ENCODE data around the gene UST. TPM values are rescaled to one million over a fixed set of nuclear protein-coding genes. Genes with fewer than 3 reads are reported as not detected.

UST gene
- total RNA-seq, 1 donor from 2014 or later: 33.3 TPM

DNA sequence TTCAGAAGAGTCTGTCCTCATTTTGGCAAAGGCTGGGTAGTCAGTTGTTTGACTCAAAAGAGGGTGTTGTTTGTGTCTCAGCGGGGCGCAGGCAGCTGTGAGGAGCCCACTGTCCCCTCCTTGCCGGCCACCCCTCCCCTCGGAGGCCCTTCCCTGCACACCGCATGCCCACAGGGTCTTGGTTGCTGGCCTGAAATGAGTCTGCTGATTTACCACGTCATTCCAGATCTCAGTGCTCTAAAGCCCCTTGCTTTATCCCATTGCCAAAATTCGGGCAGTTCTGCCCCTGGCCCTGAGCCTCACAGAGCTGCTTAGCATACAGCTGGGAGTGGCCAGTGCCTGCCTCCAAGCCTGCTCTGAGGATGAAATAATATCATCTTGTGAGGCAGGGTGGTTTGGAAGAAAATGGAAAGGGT is 220.7 kb downstream of the UST start:
- peak overlapping the region; percentile 67 for H3K4me2 ChIP-seq
- peak overlapping the region; percentile 78 for H3K27ac ChIP-seq
- peaks cover 50% of the 10 kb centered on the region for H3K4me1 ChIP-seq
- peaks cover 10% of the 10 kb centered on the region for H3K27me3 Mint-ChIP-seq (ENCODE audit: insufficient read depth, low read depth)
- H3F3A ChIP-seq (ENCODE audit: low read depth): peaks cover 43% of the 10 kb centered on the region
- TF ChIP-seq, protein P1, sequence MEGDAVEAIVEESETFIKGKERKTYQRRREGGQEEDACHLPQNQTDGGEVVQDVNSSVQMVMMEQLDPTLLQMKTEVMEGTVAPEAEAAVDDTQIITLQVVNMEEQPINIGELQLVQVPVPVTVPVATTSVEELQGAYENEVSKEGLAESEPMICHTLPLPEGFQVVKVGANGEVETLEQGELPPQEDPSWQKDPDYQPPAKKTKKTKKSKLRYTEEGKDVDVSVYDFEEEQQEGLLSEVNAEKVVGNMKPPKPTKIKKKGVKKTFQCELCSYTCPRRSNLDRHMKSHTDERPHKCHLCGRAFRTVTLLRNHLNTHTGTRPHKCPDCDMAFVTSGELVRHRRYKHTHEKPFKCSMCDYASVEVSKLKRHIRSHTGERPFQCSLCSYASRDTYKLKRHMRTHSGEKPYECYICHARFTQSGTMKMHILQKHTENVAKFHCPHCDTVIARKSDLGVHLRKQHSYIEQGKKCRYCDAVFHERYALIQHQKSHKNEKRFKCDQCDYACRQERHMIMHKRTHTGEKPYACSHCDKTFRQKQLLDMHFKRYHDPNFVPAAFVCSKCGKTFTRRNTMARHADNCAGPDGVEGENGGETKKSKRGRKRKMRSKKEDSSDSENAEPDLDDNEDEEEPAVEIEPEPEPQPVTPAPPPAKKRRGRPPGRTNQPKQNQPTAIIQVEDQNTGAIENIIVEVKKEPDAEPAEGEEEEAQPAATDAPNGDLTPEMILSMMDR (IDR thresholded peaks at IDR 0.05): no peak
- TF ChIP-seq EZH2phosphoT487 (IDR thresholded peaks at IDR 0.05) (no peak), EZH2 (IDR thresholded peaks at IDR 0.05) (no peak)
- DNase-seq (ENCODE audit: low spot score): peak; percentile 59
- H3K9ac ChIP-seq: no peak overlapping the region
- peaks cover 14% of the 10 kb centered on the region for H3K79me2 ChIP-seq (ENCODE audit: low read depth)
- peaks cover 27% of the 10 kb centered on the region for H3K36me3 Mint-ChIP-seq
- H3K36me3 ChIP-seq: no peaks in the 10 kb centered on the region
- H3K4me1 Mint-ChIP-seq: peaks cover 64% of the 10 kb centered on the region
- H3K4me3 Mint-ChIP-seq: peak overlapping the region; percentile 19
- H3K9me3 ChIP-seq (ENCODE audit: low read depth): no peaks in the 10 kb centered on the region
- no peak overlapping the region for H2AFZ ChIP-seq (replicated peaks)
- H3K27me3 ChIP-seq: no peaks in the 10 kb centered on the region
- H3K4me3 ChIP-seq: no peak overlapping the region
- H4K20me1 ChIP-seq (ENCODE audit: low read depth): no peaks in the 10 kb centered on the region
- peak overlapping the region; percentile 90 for H3K27ac Mint-ChIP-seq
- H3K9me3 Mint-ChIP-seq: no peaks in the 10 kb centered on the region

DNA sequence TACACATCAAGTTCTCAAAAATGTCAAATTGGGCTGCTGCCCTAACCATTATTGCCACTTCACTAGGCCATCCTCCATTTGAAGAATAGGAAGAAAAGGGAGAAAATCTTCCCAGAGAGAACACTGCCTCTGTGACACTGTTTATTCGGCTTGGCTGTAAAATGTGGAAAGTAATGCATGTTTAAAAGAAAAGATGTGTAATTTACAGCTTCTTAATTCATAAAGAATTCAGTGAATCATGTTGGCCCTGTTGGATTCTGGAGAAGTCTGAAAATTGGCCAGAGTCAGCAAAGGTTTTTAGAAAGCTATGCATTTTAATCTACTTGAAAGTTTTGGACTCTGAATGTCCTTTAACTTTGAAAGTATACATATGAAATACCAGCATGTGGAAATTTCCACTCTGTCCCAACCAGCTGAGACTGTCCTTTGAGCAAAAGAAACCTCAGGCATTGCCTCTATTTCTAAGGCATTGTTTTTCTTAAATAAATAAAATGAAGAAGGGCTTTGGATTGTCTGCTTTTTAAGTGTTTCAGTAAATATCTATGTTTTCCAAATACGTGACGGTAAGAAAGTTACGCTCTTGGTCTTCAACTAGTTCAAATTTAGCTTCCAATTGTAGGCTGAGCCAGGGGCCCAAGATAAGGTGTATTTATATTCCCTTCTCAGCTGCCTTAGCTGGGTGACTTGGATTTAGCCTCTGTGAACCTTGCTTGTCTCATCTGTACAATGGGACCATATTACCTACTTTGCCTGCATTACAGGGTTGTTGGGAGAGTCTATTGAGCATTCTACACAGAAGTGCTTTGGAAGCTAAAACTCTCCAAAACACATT is 222.2 kb downstream of the UST start:
- H3K27ac ChIP-seq: peak overlapping the region; percentile 75

DNA sequence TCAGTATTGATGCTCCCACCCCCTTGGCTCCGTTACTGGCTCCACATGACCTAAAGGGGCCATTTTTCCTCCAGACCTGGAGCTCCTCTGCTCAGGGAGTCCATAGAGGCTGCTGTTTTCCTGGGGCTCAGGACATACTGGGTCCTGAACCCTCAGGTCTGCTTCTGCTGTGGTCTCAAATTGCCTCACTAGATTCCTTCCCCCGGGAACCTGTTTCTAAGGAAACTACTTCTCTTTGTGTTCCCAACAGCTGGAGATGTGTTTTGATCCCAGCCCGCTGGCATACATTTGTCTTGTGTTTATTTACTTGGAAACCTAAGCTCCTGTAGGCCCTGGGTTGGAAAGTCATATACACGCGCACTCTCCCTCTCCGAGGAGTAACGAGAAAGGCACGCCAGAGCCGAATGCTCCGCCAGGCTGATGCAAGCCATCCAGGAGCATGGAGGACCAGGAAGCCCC is 222.8 kb downstream of the UST start:
- no peak for TF ChIP-seq EZH2phosphoT487 (IDR thresholded peaks at IDR 0.05)
- TF ChIP-seq, protein P1 (IDR thresholded peaks at IDR 0.05): no peak
- no peak for TF ChIP-seq EZH2 (IDR thresholded peaks at IDR 0.05)
- H3K27me3 ChIP-seq: no peaks in the 10 kb centered on the region
- peak; percentile 73 for DNase-seq (ENCODE audit: low spot score)
- no peaks in the 10 kb centered on the region for H3K9me3 ChIP-seq (ENCODE audit: low read depth)
- Mint-ChIP-seq H3K27me3 (ENCODE audit: insufficient read depth, low read depth) (peaks cover 12% of the 10 kb centered on the region), H3K4me3 (peak overlapping the region; percentile 58), H3K9me3 (no peaks in the 10 kb centered on the region), H3K36me3 (peaks cover 17% of the 10 kb centered on the region), H3K4me1 (peaks cover 67% of the 10 kb centered on the region), H3K27ac (peak overlapping the region; percentile 99)
- H3F3A ChIP-seq (ENCODE audit: low read depth): peaks cover 51% of the 10 kb centered on the region
- peak overlapping the region; percentile 75 for H3K27ac ChIP-seq
- peaks cover 10% of the 10 kb centered on the region for H4K20me1 ChIP-seq (ENCODE audit: low read depth)
- no peak overlapping the region for H2AFZ ChIP-seq (replicated peaks)
- peak overlapping the region; percentile 48 for H3K4me2 ChIP-seq
- H3K4me3 ChIP-seq: no peak overlapping the region
- H3K36me3 ChIP-seq: no peaks in the 10 kb centered on the region
- H3K9ac ChIP-seq: no peak overlapping the region
- peaks cover 62% of the 10 kb centered on the region for H3K4me1 ChIP-seq
- peaks cover 14% of the 10 kb centered on the region for H3K79me2 ChIP-seq (ENCODE audit: low read depth)

More for the DNA sequence above, 222.2 kb downstream of the UST start:
- peaks cover 12% of the 10 kb centered on the region for H3K27me3 Mint-ChIP-seq (ENCODE audit: insufficient read depth, low read depth)
- Histone ChIP-seq H3K9me3 (ENCODE audit: low read depth) (no peaks in the 10 kb centered on the region), H4K20me1 (ENCODE audit: low read depth) (peaks cover 10% of the 10 kb centered on the region), H3K4me3 (no peak overlapping the region), H3K36me3 (no peaks in the 10 kb centered on the region), H3K4me1 (peaks cover 62% of the 10 kb centered on the region), H2AFZ (replicated peaks) (no peak overlapping the region), H3K9ac (no peak overlapping the region), H3K4me2 (peak overlapping the region; percentile 48), H3F3A (ENCODE audit: low read depth) (peaks cover 51% of the 10 kb centered on the region), H3K27me3 (no peaks in the 10 kb centered on the region), H3K79me2 (ENCODE audit: low read depth) (peaks cover 14% of the 10 kb centered on the region)
- peak overlapping the region; percentile 99 for H3K27ac Mint-ChIP-seq
- H3K4me3 Mint-ChIP-seq: peak overlapping the region; percentile 58
- peaks cover 24% of the 10 kb centered on the region for H3K36me3 Mint-ChIP-seq
- H3K9me3 Mint-ChIP-seq: no peaks in the 10 kb centered on the region
- DNase-seq (ENCODE audit: low spot score): no peak
- TF ChIP-seq EZH2 (IDR thresholded peaks at IDR 0.05): no peak
- TF ChIP-seq EZH2phosphoT487 (IDR thresholded peaks at IDR 0.05): no peak
- TF ChIP-seq, protein P1 (IDR thresholded peaks at IDR 0.05): no peak
- H3K4me1 Mint-ChIP-seq: peaks cover 67% of the 10 kb centered on the region
